ENCODE data around the gene AKR1C3. TPM values are rescaled to one million over a fixed set of nuclear protein-coding genes. Genes with fewer than 3 reads are reported as not detected.
A peak's percentile ranks its signal among the peaks of the same experiment; 100 is the strongest.
"Not testable (repeated sequence)": the region's sequence is repeated elsewhere in the genome, so short reads cannot be mapped to it uniquely, and the experiment has no call there.

AKR1C3 gene
- polyA plus RNA-seq, 4 donors: 55.6 to 83.5 (median 59.9) TPM

- DNase-seq (ENCODE audit: low read depth in 4 of 4, low spot score in 2 of 4): no peak
Observed at GRCh38 chr10:5125315-5126044, 31.3 kb downstream of the AKR1C3 start.

- DNase-seq (ENCODE audit: low read depth in 4 of 4, low spot score in 2 of 4): no peak
Observed at GRCh38 chr10:5135581-5135980, 41.4 kb downstream of the AKR1C3 start.

- no peak for DNase-seq (ENCODE audit: low read depth in 4 of 4, low spot score in 2 of 4)
Observed at GRCh38 chr10:5136468-5137087, 42.4 kb downstream of the AKR1C3 start.

- DNase-seq (ENCODE audit: low read depth in 4 of 4, low spot score in 2 of 4): not testable (repeated sequence)
Observed at GRCh38 chr10:5137699-5138098, 43.5 kb downstream of the AKR1C3 start.

GRCh38 chr10:5142199-5142598 is 48.0 kb downstream of the AKR1C3 start:
- peak in 2 of 4 donors; percentile 16 to 19 for DNase-seq (ENCODE audit: low read depth in 4 of 4, low spot score in 2 of 4)

GRCh38 chr10:5143137-5143536 is 48.9 kb downstream of the AKR1C3 start:
- no peak for DNase-seq (ENCODE audit: low read depth in 4 of 4, low spot score in 2 of 4)

GRCh38 chr10:5146920-5147254 is 52.7 kb downstream of the AKR1C3 start:
- DNase-seq (ENCODE audit: low read depth in 4 of 4, low spot score in 2 of 4): no peak

- DNase-seq (ENCODE audit: low read depth in 4 of 4, low spot score in 2 of 4): no peak
Observed at GRCh38 chr10:5147255-5147980, 53.2 kb downstream of the AKR1C3 start.

GRCh38 chr10:5147981-5148677 is 53.9 kb downstream of the AKR1C3 start:
- DNase-seq (ENCODE audit: low read depth in 4 of 4, low spot score in 2 of 4): no peak

- no peak for DNase-seq (ENCODE audit: low read depth in 4 of 4, low spot score in 2 of 4)
Observed at GRCh38 chr10:5148678-5149032, 54.4 kb downstream of the AKR1C3 start.

GRCh38 chr10:5151076-5151475 is 56.9 kb downstream of the AKR1C3 start:
- no peak for DNase-seq (ENCODE audit: low read depth in 4 of 4, low spot score in 2 of 4)

GRCh38 chr10:5155951-5156350 is 61.7 kb downstream of the AKR1C3 start:
- no peak for DNase-seq (ENCODE audit: low read depth in 4 of 4, low spot score in 2 of 4)

Other genes with a start within 250 kb of the AKR1C3 start
- gene AKR1C1, start 131.0 kb upstream of the AKR1C3 start, polyA plus RNA-seq (ENCODE audit: insufficient read length in 4 of 4): 10 to 100 TPM; 11.8 to 17.9 (median 15.1) TPM
- 10 to 100 TPM in 1 of 4 donors, 1 to 10 TPM in 3; 5.9 to 15.0 (median 8.1) TPM for gene AKR1C2, start 90.6 kb upstream of the AKR1C3 start, polyA plus RNA-seq (ENCODE audit: insufficient read length in 4 of 4)
- under 1 TPM; 0.16 to 0.43 (median 0.25) TPM for gene AKR1C8, start 90.7 kb downstream of the AKR1C3 start, polyA plus RNA-seq (ENCODE audit: insufficient read length in 4 of 4)
- gene AKR1C4, start 102.4 kb downstream of the AKR1C3 start, polyA plus RNA-seq (ENCODE audit: insufficient read length in 4 of 4): not detected